H1 (cell line): ENCODE measurements around the gene MAB21L3. TPM values are rescaled to one million over a fixed set of nuclear protein-coding genes. Genes with fewer than 3 reads are reported as not detected.
A peak's percentile ranks its signal among the peaks of the same experiment; 100 is the strongest.

ENCODE experiments used
- CTCF ChIA-PET: fragments of 300-600 bp; sonication (Branson Sonifier 250); formaldehyde crosslinking; loops from one replicate; lab custom pipeline; 2021; ENCODE audit not compliant: partially characterized antibody; lab: Charles Lee
- POLR2A ChIA-PET: fragments of 300-600 bp; sonication (Branson Sonifier 250); formaldehyde crosslinking; loops from one replicate; lab custom pipeline; 2021; ENCODE audit warnings: inconsistent platforms; ENCODE audit not compliant: partially characterized antibody; lab: Charles Lee
- DNase-seq, 2 experiments: peaks; one replicate each; pipeline versions ENCODE4 v3.0.0 to v3.0.0-alpha.2; 2010 to 2022; ENCODE audit warnings: low spot score in 2 of 2, low read depth in 1 of 2, mixed read lengths in 1 of 2
- FAIRE-seq: peaks from 2 replicates; lab custom pipeline; 2011; peaks lifted over from hg19 to GRCh38; lab: Jason Lieb, UNC
- H2AFZ ChIP-seq: 2 replicates; pipeline ENCODE4 v1.8.1; 2012; ENCODE audit warnings: low read length, inconsistent platforms
- H2AK5ac ChIP-seq: 2 replicates; pipeline ENCODE4 v1.6.1; 2013; ENCODE audit warnings: low read depth, low read length
- H2BK120ac ChIP-seq: replicated peaks from 2 replicates; pipeline ENCODE3; 2013; ENCODE audit warnings: low read depth, low read length, inconsistent platforms
- H2BK12ac ChIP-seq: 2 replicates; pipeline ENCODE4 v1.6.1; 2013; ENCODE audit warnings: low read depth, low read length
- H2BK15ac ChIP-seq: 2 replicates; pipeline ENCODE4 v1.6.1; 2013; ENCODE audit warnings: low read length
- H2BK20ac ChIP-seq: 2 replicates; pipeline ENCODE4 v1.6.1; 2013; ENCODE audit warnings: low read length
- H2BK5ac ChIP-seq: 2 replicates; pipeline ENCODE4 v1.6.1; 2013; ENCODE audit warnings: low read depth, low read length
- H3K14ac ChIP-seq: 2 replicates; pipeline ENCODE4 v1.6.1; 2013; ENCODE audit warnings: inconsistent platforms; ENCODE audit not compliant: insufficient read length
- H3K18ac ChIP-seq: 2 replicates; pipeline ENCODE4 v1.6.1; 2013; ENCODE audit warnings: low read length; ENCODE audit errors: extremely low read depth
- H3K23ac ChIP-seq: 2 replicates; pipeline ENCODE4 v1.6.1; 2013; ENCODE audit warnings: inconsistent platforms; ENCODE audit not compliant: insufficient read length
- H3K23me2 ChIP-seq: 2 replicates; pipeline ENCODE4 v1.6.1; 2013; ENCODE audit warnings: low read depth, low read length
- H3K27ac ChIP-seq: 2 replicates; pipeline ENCODE4 v1.6.1; 2011; ENCODE audit warnings: low read depth, low read length, inconsistent platforms
- H3K27me3 ChIP-seq, 4 experiments: replicated peaks in 1 of 4; 1 replicate in 1 of 4; 2 replicates in 3 of 4; pipeline versions ENCODE4 v1.6.1 to v1.8.1; 2011 to 2013; ENCODE audit warnings: low read length in 3 of 4, mild to moderate bottlenecking in 3 of 4, inconsistent platforms in 2 of 4, mixed read lengths in 2 of 4, moderate library complexity in 1 of 4; ENCODE audit not compliant: control insufficient read depth in 3 of 4, insufficient read depth in 3 of 4; ENCODE audit errors: extremely low read depth in 1 of 4
- H3K36me3 ChIP-seq, 4 experiments: 2 replicates each; pipeline versions ENCODE4 v1.6.1 to v1.8.1; 2011 to 2013; ENCODE audit warnings: mild to moderate bottlenecking in 4 of 4, low read length in 3 of 4, moderate library complexity in 2 of 4, control low read depth in 1 of 4, inconsistent platforms in 1 of 4; ENCODE audit not compliant: insufficient read depth in 4 of 4, control insufficient read depth in 2 of 4
- H3K4ac ChIP-seq: replicated peaks from 2 replicates; pipeline ENCODE3; 2013; ENCODE audit warnings: low read length, low read depth, mixed read lengths, inconsistent platforms; ENCODE audit not compliant: insufficient read length
- H3K4me1 ChIP-seq, 4 experiments: replicated peaks in 1 of 4; 1 replicate in 1 of 4; 2 replicates in 3 of 4; pipeline versions ENCODE4 v1.6.1 to v1.8.1; 2011 to 2013; ENCODE audit warnings: low read length in 3 of 4, inconsistent platforms in 2 of 4, mixed read lengths in 1 of 4; ENCODE audit not compliant: insufficient read depth in 4 of 4, control insufficient read depth in 3 of 4
- H3K4me2 ChIP-seq, 2 experiments: 2 replicates each; pipeline versions ENCODE4 v1.6.1 to v1.8.1; 2011 to 2013; ENCODE audit warnings: low read depth in 2 of 2, low read length in 2 of 2, control low read depth in 1 of 2, inconsistent platforms in 1 of 2, mild to moderate bottlenecking in 1 of 2; ENCODE audit not compliant: insufficient read depth in 1 of 2
- H3K4me3 ChIP-seq, 4 experiments: fragments of 200-600, 300-600 bp in 1 of 4; sonication (generic), shearing (Covaris generic), sonication (Bioruptor Twin) in 1 of 4; 2 replicates each; pipeline versions ENCODE4 v1.5.1 to v1.8.1; 2011 to 2016; ENCODE audit warnings: low read length in 4 of 4, low read depth in 3 of 4, control low read depth in 2 of 4, inconsistent platforms in 2 of 4, mild to moderate bottlenecking in 2 of 4, mixed read lengths in 1 of 4, moderate library complexity in 1 of 4; ENCODE audit not compliant: insufficient read depth in 2 of 4; ENCODE audit errors: extremely low read depth in 1 of 4
- H3K56ac ChIP-seq: replicated peaks from 2 replicates; pipeline ENCODE3; 2013; ENCODE audit warnings: low read depth, mild to moderate bottlenecking, mixed read lengths, low read length, inconsistent platforms; ENCODE audit not compliant: insufficient read length
- H3K79me1 ChIP-seq: 2 replicates; pipeline ENCODE4 v1.6.1; 2013; ENCODE audit warnings: low read depth, low read length, control low read depth
- H3K79me2 ChIP-seq, 2 experiments: 2 replicates each; pipeline versions ENCODE4 v1.6.1 to v1.8.1; 2012 to 2013; ENCODE audit warnings: low read length in 2 of 2, mild to moderate bottlenecking in 2 of 2, inconsistent platforms in 1 of 2; ENCODE audit not compliant: insufficient read depth in 2 of 2, control insufficient read depth in 1 of 2
- H3K9ac ChIP-seq, 4 experiments: replicated peaks in 1 of 4; 1 replicate in 1 of 4; 2 replicates in 3 of 4; pipeline versions ENCODE4 v1.6.1 to v1.8.1; 2011 to 2013; ENCODE audit warnings: low read depth in 3 of 4, low read length in 3 of 4, control low read depth in 2 of 4, mild to moderate bottlenecking in 2 of 4, moderate library complexity in 2 of 4, inconsistent platforms in 1 of 4; ENCODE audit errors: extremely low read depth in 1 of 4
- H3K9me3 ChIP-seq, 2 experiments: 2 replicates each; pipeline versions ENCODE4 v1.6.1 to v1.8.1; 2012 to 2013; ENCODE audit warnings: mild to moderate bottlenecking in 2 of 2, moderate library complexity in 2 of 2, control low read depth in 1 of 2, inconsistent platforms in 1 of 2, low read depth in 1 of 2, low read length in 1 of 2, mixed read lengths in 1 of 2; ENCODE audit not compliant: insufficient read depth in 2 of 2
- H4K20me1 ChIP-seq, 2 experiments: replicated peaks in 1 of 2; 2 replicates each; pipeline versions ENCODE3 to v1.8.1; 2011 to 2013; ENCODE audit warnings: inconsistent platforms in 2 of 2, low read length in 2 of 2, mild to moderate bottlenecking in 1 of 2; ENCODE audit not compliant: insufficient read depth in 2 of 2, control insufficient read depth in 1 of 2
- H4K5ac ChIP-seq: 2 replicates; pipeline ENCODE4 v1.6.1; 2013; ENCODE audit warnings: low read length, low read depth, mixed read lengths, inconsistent platforms; ENCODE audit not compliant: insufficient read length
- H4K8ac ChIP-seq: 2 replicates; pipeline ENCODE4 v1.8.0; 2013; ENCODE audit warnings: mild to moderate bottlenecking, moderate library complexity, low read length, inconsistent platforms; ENCODE audit not compliant: insufficient read depth; ENCODE audit errors: extremely low read depth
- H4K91ac ChIP-seq: replicated peaks from 2 replicates; pipeline ENCODE3; 2013; ENCODE audit warnings: low read length, mixed read lengths, inconsistent platforms; ENCODE audit not compliant: insufficient read length
- ASH2L ChIP-seq: fragments of 200-600, 300-600 bp; sonication (generic); IDR thresholded peaks from one replicate; pipeline ENCODE4 v1.7.1; 2017; ENCODE audit warnings: low read length
- BRCA1 ChIP-seq: IDR thresholded peaks from 2 replicates; pipeline ENCODE4 v1.6.1; 2012; ENCODE audit warnings: low read depth, low read length, improper control_type of control experiment
- HDAC2 ChIP-seq, 2 experiments: fragments of 300-600 bp in 1 of 2; sonication (generic) in 1 of 2; IDR thresholded peaks; 2 replicates each; pipeline ENCODE4 v1.6.1; 2011 to 2012; ENCODE audit warnings: low read depth in 2 of 2, low read length in 2 of 2, mild to moderate bottlenecking in 2 of 2, moderate library complexity in 2 of 2, borderline replicate concordance in 1 of 2, inconsistent platforms in 1 of 2
- MAFK ChIP-seq: IDR thresholded peaks from 2 replicates; pipeline ENCODE4 v1.6.1; 2012; ENCODE audit warnings: low read depth, mild to moderate bottlenecking, improper control_type of control experiment, low read length
- SIN3A ChIP-seq, 2 experiments: IDR thresholded peaks in 1 of 2; conservative IDR thresholded peaks in 1 of 2; 2 replicates each; pipeline ENCODE4 v1.6.1; 2011 to 2012; ENCODE audit warnings: low read length in 2 of 2, improper control_type of control experiment in 1 of 2, low read depth in 1 of 2, mild to moderate bottlenecking in 1 of 2
- WGBS, 2 experiments: shearing (Covaris generic) in 1 of 2; methylation state at CpG; one replicate each; pipeline versions ENCODE4 v1.1.6 to v1.1.7; 2013 to 2015; ENCODE audit warnings: low lambda C conversion rate in 2 of 2, mixed read lengths in 2 of 2, inconsistent platforms in 1 of 2, low coverage in 1 of 2, missing lambda C conversion rate in 1 of 2; ENCODE audit not compliant: insufficient replicate concordance in 2 of 2, insufficient coverage in 1 of 2, insufficient read length in 1 of 2; ENCODE audit errors: extremely low coverage in 1 of 2, missing lambda C conversion rate in 1 of 2; 5-methylcytosine and 5-hydroxymethylcytosine counted together
- polyA plus RNA-seq, 7 experiments: library from polyadenylated mRNA; depleted of rRNA in 3 of 7; stranded (reverse) in 5 of 7; unstranded in 2 of 7; fragments of >200 nt in 5 of 7; fragments of 200-250 nt in 2 of 7; gene quantifications; 1 replicate in 5 of 7; 2 replicates in 1 of 7; 4 replicates in 1 of 7; pipeline versions ENCODE4 v1.2.1 to v1.2.3, GENCODE V29; 2011 to 2013; ENCODE audit warnings: missing spikeins in 2 of 7, mixed read lengths in 2 of 7
- total RNA-seq: library from RNA; stranded (reverse); fragmentation: NEBNext Ultra II Directional; extraction: Animal tissue kit (Norgen Biotek cat#: 25700); gene quantifications from 2 replicates; pipeline ENCODE4 v1.2.1, GENCODE V29; 2021

The MAB21L3 gene
- total and polyA plus RNA-seq, 2 of the 8 experiments (the other 6 are each of a cell fraction or from before 2014, with no cell fraction given), result not detected

GRCh38 chr1:116152577-116152943 lies 41.4 kb downstream of the MAB21L3 start:
- no peak overlapping the region for H3K9ac ChIP-seq
- POLR2A ChIA-PET, result no interaction called here

More at GRCh38 chr1:116152577-116152943, 41.4 kb downstream of the MAB21L3 start:
- Histone ChIP-seq H3K79me1 (no peaks in the 10 kb centered on the region), H3K23ac (no peak overlapping the region), H3K79me2 (no peaks in the 10 kb centered on the region), H3K9me3 (no peaks in the 10 kb centered on the region), H2BK12ac (peak overlapping the region; percentile 62; the same call in 1 of the 2 replicates)
- TF ChIP-seq ASH2L, result no peak
- TF ChIP-seq BRCA1, result no peak
- no peak for TF ChIP-seq HDAC2 (IDR thresholded peaks at IDR 0.05; ENCODE audit: borderline replicate concordance in 1 of 2, low read depth in 2 of 2, low read length in 2 of 2)
- no peak for TF ChIP-seq MAFK
- TF ChIP-seq SIN3A (conservative IDR thresholded peaks at IDR 0.05 in 1 of 2, IDR thresholded peaks at IDR 0.05 in 1 of 2; ENCODE audit: low read depth in 1 of 2, low read length in 2 of 2), result no peak
- TF ChIP-seq, all 59 proteins: peak for 0
- Histone ChIP-seq H3K4ac (no peak overlapping the region), H3K4me3 (peak overlapping the region; percentile 35 to 67 (median 65); a peak in 6 of 8 replicates), H3K4me2 (peak overlapping the region; percentile 25 to 84), H3K56ac (no peak overlapping the region), H4K8ac (0 out of 2 replicates have a peak overlapping the region, but pooled peaks have one; percentile 85), H4K5ac (no peak overlapping the region), H4K91ac (no peak overlapping the region), H2BK15ac (no peak overlapping the region), H3K23me2 (peaks cover 2% of the 10 kb centered on the region; the same call in 1 of the 2 replicates), H3K27me3 (peaks cover 0 to 6% (median 5%) of the 10 kb centered on the region in 4 experiments; a peak in 4 of 7 replicates), H2AFZ (peak overlapping the region; percentile 94; the same call in 1 of the 2 replicates), H3K18ac (no peak overlapping the region), H2BK5ac (no peak overlapping the region), H2AK5ac (no peak overlapping the region), H3K4me1 (0 out of 7 replicates have a peak, but pooled peaks cover 0 to 2% (median 0%) of the 10 kb centered on the region in 4 experiments), H3K14ac (no peak overlapping the region), H3K36me3 (no peaks in the 10 kb centered on the region), H4K20me1 (no peaks in the 10 kb centered on the region), H2BK120ac (no peak overlapping the region), H2BK20ac (no peak overlapping the region), H3K27ac (no peak overlapping the region)
- CTCF ChIA-PET, result interaction anchor here (0.5 to 2.8 kb wide), 13 partner anchors 9 to 907 kb away, joined by 3 to 13 read pairs (median 6); partner anchors contain the start of gene TTF2
- DNase-seq, result no peak
- 90% methylated on average over 2 of the region's 4 CpGs; no CpG with 5 or more reads in 1 of the 2 experiments for WGBS, 2 experiments
- no peak for FAIRE-seq
